PFSK-1 (cell line): ENCODE results near the gene SUMF2.
"Not testable (repeated sequence)": the region's sequence is repeated elsewhere in the genome, so short reads cannot be mapped to it uniquely, and the experiment has no call there.

Experiments used
- POLR2AphosphoS5 ChIP-seq: IDR thresholded peaks from 2 replicates; pipeline ENCODE4 v1.6.1; 2012; ENCODE audit warnings: low read depth, mild to moderate bottlenecking, control low read depth, low read length, moderate library complexity
- REST ChIP-seq, 2 experiments: IDR thresholded peaks; 2 replicates each; pipeline versions ENCODE4 v1.6.1 to v1.8.0; 2011 to 2012; ENCODE audit warnings: low read depth in 2 of 2, low read length in 2 of 2, control low read depth in 1 of 2, inconsistent platforms in 1 of 2, mild to moderate bottlenecking in 1 of 2, moderate library complexity in 1 of 2; ENCODE audit not compliant: insufficient read depth in 1 of 2
- SIN3A ChIP-seq: IDR thresholded peaks from 2 replicates; pipeline ENCODE4 v1.6.1; 2012; ENCODE audit warnings: mild to moderate bottlenecking, low read length, moderate library complexity, borderline replicate concordance; ENCODE audit not compliant: insufficient read depth
- TAF1 ChIP-seq: IDR thresholded peaks from 2 replicates; pipeline ENCODE4 v1.6.1; 2012; ENCODE audit warnings: low read length, control low read depth, borderline replicate concordance; ENCODE audit not compliant: insufficient read depth

- 0 out of 2 replicates have a peak, but pooled peaks have one; percentile 24 for TF ChIP-seq POLR2AphosphoS5
- not testable (repeated sequence) for TF ChIP-seq REST (IDR thresholded peaks at IDR 0.05; ENCODE audit: insufficient read depth in 1 of 2, low read depth in 2 of 2, low read length in 2 of 2); TAF1; SIN3A
These were observed 34.3 kb downstream of the SUMF2 start for GRCh38 chr7:56098187-56099008.
